GM19328 (cell line): ENCODE results near the gene TADA2B.

Source experiments
- ATAC-seq: cut with Tn5 transposase; IDR thresholded peaks from one replicate; pipeline ENCODE4 v1.9.1; 2021; ENCODE audit warnings: mild to moderate bottlenecking, moderate library complexity; ENCODE audit not compliant: unreplicated experiment

TADA2B gene

GRCh38 chr4:7105276-7105675, 62.1 kb downstream of the TADA2B start:
- no peak for ATAC-seq

GRCh38 chr4:7107166-7107905, 64.2 kb downstream of the TADA2B start:
- ATAC-seq: no peak
